ENCODE data around the gene MFSD11.
"Not testable (repeated sequence)": the region's sequence is repeated elsewhere in the genome, so short reads cannot be mapped to it uniquely, and the experiment has no call there.

GRCh38 chr17:76815907-76816589, 78.1 kb downstream of the MFSD11 start:
- TF ChIP-seq CTCF, POLR2A, EP300 (IDR thresholded peaks at IDR 0.05): not testable (repeated sequence)

Data from upper lobe of left lung (tissue), 4 donors.